Activated B cell treated with CpG ODN at 0.5 μM for 24 hours (primary cell): ENCODE data around the gene ZER1. TPM values are rescaled to one million over a fixed set of nuclear protein-coding genes. Genes with fewer than 3 reads are reported as not detected.

ENCODE experiments used
- ATAC-seq: fragments of 200-7000 bp; cut with Tn5 transposase; one replicate; pipeline ENCODE4 v1.10.0; 2021; ENCODE audit warnings: low read depth, mild to moderate bottlenecking, moderate library complexity
- CTCF ChIA-PET: fragments of 350-600 bp; sonication (Branson Sonifier 250); formaldehyde crosslinking; loops from one replicate; lab custom pipeline; 2021; ENCODE audit warnings: antibody characterized with exemption; lab: Charles Lee
- POLR2A ChIA-PET: fragments of 350-600 bp; sonication (Branson Sonifier 250); formaldehyde crosslinking; loops from one replicate; lab custom pipeline; 2021; ENCODE audit warnings: antibody characterized with exemption; lab: Charles Lee
- DNase-seq: peaks from one replicate; pipeline ENCODE4 v3.0.0; 2022
- H3K27ac Mint-ChIP-seq: one replicate; pipeline ENCODE4 v1.8.0; 2020; ENCODE audit warnings: mixed read lengths
- H3K27me3 Mint-ChIP-seq: one replicate; pipeline ENCODE4 v1.8.0; 2021; ENCODE audit warnings: mixed read lengths
- H3K36me3 Mint-ChIP-seq: one replicate; pipeline ENCODE4 v1.8.0; 2021; ENCODE audit warnings: low read depth, mixed read lengths
- H3K4me1 Mint-ChIP-seq: one replicate; pipeline ENCODE4 v1.8.0; 2021; ENCODE audit warnings: mixed read lengths
- H3K4me3 Mint-ChIP-seq: one replicate; pipeline ENCODE4 v1.8.0; 2020; ENCODE audit warnings: mild to moderate bottlenecking, mixed read lengths
- H3K9me3 Mint-ChIP-seq: one replicate; pipeline ENCODE4 v1.8.0; 2020; ENCODE audit warnings: mixed read lengths
- intact Hi-C: fragments of 100-400 bp; cut with micrococcal nuclease; formaldehyde crosslinking; loops from one replicate; pipeline ENCODE4 v1.15.1; 2024
- total RNA-seq: library from RNA; stranded (reverse); gene quantifications from 2 replicates; pipeline ENCODE4 v1.2.3, GENCODE V29; 2022
- TF ChIP-seq, protein P1 (sequence below): fragments of 200-600 bp; IDR thresholded peaks from one replicate; pipeline ENCODE4 v1.8.0; 2022; ENCODE audit warnings: antibody characterized with exemption, mild to moderate bottlenecking

Gene ZER1
- total RNA-seq, 1 donor from 2014 or later, result 26.0 TPM

DNA sequence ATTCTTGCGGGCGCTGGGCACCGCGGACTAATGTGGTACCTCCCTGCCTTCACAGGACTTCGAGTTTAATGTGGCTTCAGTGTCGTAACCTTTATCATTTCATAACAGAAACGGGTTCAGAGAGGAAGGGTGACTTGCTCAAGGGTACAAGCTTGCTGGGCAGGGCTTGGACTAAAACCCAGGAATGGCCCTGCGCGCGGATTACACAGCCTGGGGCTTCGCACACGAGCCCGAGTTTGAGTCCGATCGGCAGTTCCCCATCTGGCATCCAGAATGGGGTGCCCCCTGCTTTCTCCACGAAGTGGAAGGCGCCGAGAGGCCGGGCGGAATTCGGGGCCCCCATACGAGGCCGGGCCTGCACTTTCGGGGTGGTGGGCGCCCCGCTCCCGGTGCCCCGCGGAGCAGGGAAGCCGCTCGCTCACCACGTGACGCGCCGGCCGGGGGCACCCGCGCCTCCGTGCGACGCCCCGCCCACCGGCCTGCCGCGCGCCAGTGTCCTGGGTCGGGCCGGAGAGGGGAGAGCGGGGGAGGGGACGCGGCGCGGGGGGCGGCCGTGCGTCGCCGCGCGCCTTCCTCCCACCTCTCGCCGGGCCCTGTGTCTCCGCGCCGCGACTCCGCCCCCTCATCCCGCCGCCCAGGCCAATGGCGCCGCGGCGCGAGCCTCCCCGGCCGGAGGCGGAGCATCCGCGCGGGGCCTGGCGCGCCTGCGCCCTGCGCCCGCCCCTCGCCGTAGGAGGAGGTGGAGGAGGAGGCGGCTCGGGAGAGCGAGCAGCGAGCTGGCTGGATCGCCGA is 83.0 kb downstream of the ZER1 start, which contains the start of gene SET:
Gene SET (plus strand): TSS at position 722 of the 792 bp plus-strand sequence. CDS start 361 bp downstream, outside the sequence.
- Mint-ChIP-seq H3K36me3 (peaks cover 52% of the 10 kb centered on the region), H3K27me3 (no peaks in the 10 kb centered on the region), H3K4me3 (peak within 1 kb of the TSS; percentile 98), H3K9me3 (no peaks in the 10 kb centered on the region), H3K4me1 (peaks cover 68% of the 10 kb centered on the region), H3K27ac (peak within 1 kb of the TSS; percentile 87)
- ATAC-seq, result peak; percentile 81
- TF ChIP-seq, protein P1, sequence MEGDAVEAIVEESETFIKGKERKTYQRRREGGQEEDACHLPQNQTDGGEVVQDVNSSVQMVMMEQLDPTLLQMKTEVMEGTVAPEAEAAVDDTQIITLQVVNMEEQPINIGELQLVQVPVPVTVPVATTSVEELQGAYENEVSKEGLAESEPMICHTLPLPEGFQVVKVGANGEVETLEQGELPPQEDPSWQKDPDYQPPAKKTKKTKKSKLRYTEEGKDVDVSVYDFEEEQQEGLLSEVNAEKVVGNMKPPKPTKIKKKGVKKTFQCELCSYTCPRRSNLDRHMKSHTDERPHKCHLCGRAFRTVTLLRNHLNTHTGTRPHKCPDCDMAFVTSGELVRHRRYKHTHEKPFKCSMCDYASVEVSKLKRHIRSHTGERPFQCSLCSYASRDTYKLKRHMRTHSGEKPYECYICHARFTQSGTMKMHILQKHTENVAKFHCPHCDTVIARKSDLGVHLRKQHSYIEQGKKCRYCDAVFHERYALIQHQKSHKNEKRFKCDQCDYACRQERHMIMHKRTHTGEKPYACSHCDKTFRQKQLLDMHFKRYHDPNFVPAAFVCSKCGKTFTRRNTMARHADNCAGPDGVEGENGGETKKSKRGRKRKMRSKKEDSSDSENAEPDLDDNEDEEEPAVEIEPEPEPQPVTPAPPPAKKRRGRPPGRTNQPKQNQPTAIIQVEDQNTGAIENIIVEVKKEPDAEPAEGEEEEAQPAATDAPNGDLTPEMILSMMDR, result no peak
- ChIA-PET CTCF (no interaction called here), POLR2A (interaction anchor here (0.5 to 3.8 kb wide), 14 partner anchors 12 to 388 kb away, joined by 3 to 16 read pairs (median 6); partner anchors contain the start of genes DYNC2I2, PKN3, SPTAN1 and ZDHHC12)
- peak; percentile 97 for DNase-seq
- intact Hi-C loops, result loop anchor here (1.0 to 10.0 kb wide), 8 partner anchors 14 to 364 kb away; partner anchors contain the start of genes COQ4, DYNC2I2, GLE1 and KYAT1

DNA sequence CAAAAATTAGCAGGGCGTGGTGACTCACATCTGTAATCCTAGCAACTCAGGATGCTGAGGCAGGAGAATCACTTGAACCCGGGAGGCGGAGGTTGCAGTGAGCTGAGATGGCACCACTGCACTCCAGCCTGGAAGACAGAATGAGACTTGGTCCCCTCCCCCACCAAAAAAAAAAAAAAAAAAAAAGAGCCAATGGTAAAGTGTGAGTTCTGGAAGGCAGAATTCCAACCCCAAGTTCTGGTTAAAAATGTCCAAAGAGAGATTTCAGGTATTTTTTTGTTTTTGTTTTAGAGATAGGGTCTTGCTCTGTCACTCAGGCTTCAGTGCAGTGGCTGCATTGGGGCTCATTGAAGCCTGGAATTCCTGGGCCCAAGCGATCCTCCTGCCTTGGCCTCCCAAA is 84.3 kb downstream of the ZER1 start:
- CTCF ChIA-PET, result no interaction called here
- Mint-ChIP-seq H3K9me3 (no peaks in the 10 kb centered on the region), H3K36me3 (peaks cover 44% of the 10 kb centered on the region), H3K4me1 (peaks cover 60% of the 10 kb centered on the region), H3K4me3 (peak overlapping the region; percentile 28), H3K27ac (peak overlapping the region; percentile 99), H3K27me3 (no peaks in the 10 kb centered on the region)
- DNase-seq (no peak), ATAC-seq (no peak)
- intact Hi-C loops, result loop anchor here (5.0 to 10.0 kb wide), 2 partner anchors 195 to 363 kb away; partner anchors contain the start of genes COQ4, KYAT1, LRRC8A and TRUB2
- TF ChIP-seq, protein P1, result no peak
- POLR2A ChIA-PET, result interaction anchor here (1.2 to 3.6 kb wide), 3 partner anchors 10 to 32 kb away, joined by 3 to 16 read pairs (median 4); no protein-coding TSS in a partner anchor

DNA sequence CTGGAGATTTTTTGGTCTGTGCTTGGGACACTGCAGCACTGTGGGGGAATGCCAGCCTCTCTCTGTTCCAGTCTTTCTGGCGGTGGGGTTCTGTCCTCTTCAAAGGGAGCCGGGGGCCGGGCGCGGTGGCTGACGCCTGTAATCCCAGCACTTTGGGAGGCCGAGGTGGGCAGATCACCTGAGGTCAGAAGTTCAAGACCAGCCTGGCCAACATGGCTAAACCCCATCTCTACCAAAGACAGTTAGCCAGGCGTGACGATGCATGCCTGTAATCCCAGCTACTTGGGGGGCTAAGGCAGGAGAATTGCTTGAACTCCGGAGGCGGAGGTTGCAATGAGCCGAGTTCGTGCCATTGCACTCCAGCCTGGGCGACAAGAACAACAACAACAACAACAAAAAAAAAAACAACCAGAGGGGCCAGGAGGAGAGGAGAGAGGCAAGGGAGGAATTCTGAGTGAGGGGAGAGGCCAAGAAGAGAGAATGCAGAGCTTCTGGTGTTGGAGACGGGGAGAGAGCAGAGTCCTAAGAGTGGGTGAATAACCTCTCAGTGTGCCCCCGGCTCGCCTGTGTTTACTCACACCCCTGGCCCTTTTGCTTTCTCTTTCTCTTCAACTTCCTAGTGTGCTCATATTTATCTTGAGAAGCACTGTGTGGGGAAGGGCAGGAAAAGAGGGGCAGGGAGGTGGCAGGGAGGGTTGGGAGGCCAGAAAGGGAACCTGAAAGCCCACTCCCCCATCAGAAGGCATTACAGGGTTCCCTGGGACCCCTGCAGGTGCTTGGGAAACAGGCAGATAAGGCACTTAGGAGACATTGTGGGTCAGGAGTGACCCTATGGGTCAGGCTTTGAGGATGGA is 85.9 kb downstream of the ZER1 start:
- peaks cover 36% of the 10 kb centered on the region for H3K36me3 Mint-ChIP-seq
- peak overlapping the region; percentile 100 for H3K4me3 Mint-ChIP-seq
- ChIA-PET CTCF (no interaction called here), POLR2A (interaction anchor here (2.3 to 4.6 kb wide), 3 partner anchors 7 to 42 kb away, joined by 10 to 61 read pairs (median 17); partner anchors contain the start of gene PKN3)
- DNase-seq, result no peak
- intact Hi-C loops, result loop anchor here (2.0 to 10.0 kb wide), 3 partner anchors 17 to 361 kb away; partner anchors contain the start of genes COQ4, KYAT1, LRRC8A and PKN3
- TF ChIP-seq, protein P1, result no peak
- no peaks in the 10 kb centered on the region for H3K27me3 Mint-ChIP-seq
- no peaks in the 10 kb centered on the region for H3K9me3 Mint-ChIP-seq
- H3K4me1 Mint-ChIP-seq, result peaks cover 57% of the 10 kb centered on the region
- ATAC-seq, result no peak
- H3K27ac Mint-ChIP-seq, result peak overlapping the region; percentile 99

- Mint-ChIP-seq H3K27me3 (no peaks in the 10 kb centered on the region), H3K9me3 (no peaks in the 10 kb centered on the region), H3K4me1 (peaks cover 57% of the 10 kb centered on the region), H3K36me3 (peaks cover 30% of the 10 kb centered on the region), H3K27ac (peak overlapping the region; percentile 99), H3K4me3 (peak overlapping the region; percentile 100)
- DNase-seq, result peak; percentile 63
- CTCF ChIA-PET, result interaction anchor here (0.7 to 1.6 kb wide), 3 partner anchors 17 to 384 kb away, joined by 3 to 6 read pairs (median 3); partner anchors contain the start of gene PKN3
- POLR2A ChIA-PET, result interaction anchor here (0.5 to 4.6 kb wide), 30 partner anchors 9 to 1308 kb away, joined by 3 to 61 read pairs (median 5); partner anchors contain the start of genes DYNC2I2, ENDOG, GOLGA2 and KYAT1
- intact Hi-C loops, result loop anchor here (1.0 to 10.0 kb wide), 5 partner anchors 18 to 360 kb away; partner anchors contain the start of genes COQ4, DYNC2I2, KYAT1 and LRRC8A
- peak; percentile 47 for ATAC-seq
- TF ChIP-seq, protein P1, result no peak
Observed at GRCh38 chr9:128684325-128685199, 87.2 kb downstream of the ZER1 start.
